GM06990 (cell line): ENCODE data around the gene KANSL2.

Source experiments
- DNase-seq: peaks from one replicate; pipeline ENCODE4 v3.0.0-alpha.2; 2011; ENCODE audit not compliant: insufficient read length; ENCODE audit errors: extremely low read depth
- H3K27me3 ChIP-seq: replicated peaks from 2 replicates; pipeline ENCODE4 v1.6.0; 2011; ENCODE audit warnings: low read length; ENCODE audit not compliant: control insufficient read depth, insufficient read depth
- H3K36me3 ChIP-seq: 2 replicates; pipeline ENCODE4 v1.5.1; 2011; ENCODE audit warnings: low read length; ENCODE audit not compliant: control insufficient read depth, insufficient read depth
- H3K4me3 ChIP-seq: replicated peaks from 2 replicates; pipeline ENCODE4 v1.5.1; 2011; ENCODE audit warnings: low read depth, mild to moderate bottlenecking, control low read depth, low read length
- TF ChIP-seq, protein P1 (sequence below): IDR thresholded peaks from 2 replicates; pipeline ENCODE4 v1.5.1; 2011; ENCODE audit warnings: low read length, control low read depth, mild to moderate bottlenecking, inconsistent platforms; ENCODE audit not compliant: insufficient read depth, poor library complexity, severe bottlenecking

KANSL2 gene

DNA sequence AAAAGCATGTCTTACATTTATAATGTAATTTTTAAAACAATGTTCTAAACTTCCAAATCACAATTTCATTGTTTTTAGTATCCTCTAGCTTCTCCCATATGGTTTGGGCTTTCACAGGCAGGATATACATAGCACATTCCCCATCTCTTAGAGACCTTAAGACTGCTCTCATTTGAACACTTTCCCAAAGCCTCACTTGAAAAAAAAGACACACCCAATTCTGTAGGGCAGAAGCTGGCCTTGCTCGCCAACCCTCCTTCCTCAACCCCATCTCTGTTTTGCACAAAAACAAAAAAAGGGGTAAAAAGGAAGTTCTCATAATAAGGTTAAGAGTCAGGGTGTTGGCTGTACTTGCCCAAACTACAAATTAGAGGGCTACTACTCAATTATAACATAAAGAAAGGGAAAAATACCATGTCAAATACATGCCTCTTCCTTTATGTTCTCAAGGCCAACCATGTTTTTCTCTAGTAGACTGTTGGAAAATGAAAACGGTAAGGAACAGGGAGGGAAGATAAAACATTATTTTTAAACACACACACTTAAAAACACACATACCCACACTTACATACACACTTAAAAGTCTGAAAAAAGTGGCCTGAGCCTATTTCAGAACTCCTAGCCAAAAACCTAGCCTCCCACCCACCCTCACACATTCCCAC lies 9.9 kb upstream of the KANSL2 start:
- Histone ChIP-seq H3K27me3 (no peaks in the 10 kb centered on the region), H3K4me3 (no peak overlapping the region), H3K36me3 (peaks cover 6% of the 10 kb centered on the region)
- no peak for DNase-seq
- TF ChIP-seq, protein P1, sequence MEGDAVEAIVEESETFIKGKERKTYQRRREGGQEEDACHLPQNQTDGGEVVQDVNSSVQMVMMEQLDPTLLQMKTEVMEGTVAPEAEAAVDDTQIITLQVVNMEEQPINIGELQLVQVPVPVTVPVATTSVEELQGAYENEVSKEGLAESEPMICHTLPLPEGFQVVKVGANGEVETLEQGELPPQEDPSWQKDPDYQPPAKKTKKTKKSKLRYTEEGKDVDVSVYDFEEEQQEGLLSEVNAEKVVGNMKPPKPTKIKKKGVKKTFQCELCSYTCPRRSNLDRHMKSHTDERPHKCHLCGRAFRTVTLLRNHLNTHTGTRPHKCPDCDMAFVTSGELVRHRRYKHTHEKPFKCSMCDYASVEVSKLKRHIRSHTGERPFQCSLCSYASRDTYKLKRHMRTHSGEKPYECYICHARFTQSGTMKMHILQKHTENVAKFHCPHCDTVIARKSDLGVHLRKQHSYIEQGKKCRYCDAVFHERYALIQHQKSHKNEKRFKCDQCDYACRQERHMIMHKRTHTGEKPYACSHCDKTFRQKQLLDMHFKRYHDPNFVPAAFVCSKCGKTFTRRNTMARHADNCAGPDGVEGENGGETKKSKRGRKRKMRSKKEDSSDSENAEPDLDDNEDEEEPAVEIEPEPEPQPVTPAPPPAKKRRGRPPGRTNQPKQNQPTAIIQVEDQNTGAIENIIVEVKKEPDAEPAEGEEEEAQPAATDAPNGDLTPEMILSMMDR = no peak

DNA sequence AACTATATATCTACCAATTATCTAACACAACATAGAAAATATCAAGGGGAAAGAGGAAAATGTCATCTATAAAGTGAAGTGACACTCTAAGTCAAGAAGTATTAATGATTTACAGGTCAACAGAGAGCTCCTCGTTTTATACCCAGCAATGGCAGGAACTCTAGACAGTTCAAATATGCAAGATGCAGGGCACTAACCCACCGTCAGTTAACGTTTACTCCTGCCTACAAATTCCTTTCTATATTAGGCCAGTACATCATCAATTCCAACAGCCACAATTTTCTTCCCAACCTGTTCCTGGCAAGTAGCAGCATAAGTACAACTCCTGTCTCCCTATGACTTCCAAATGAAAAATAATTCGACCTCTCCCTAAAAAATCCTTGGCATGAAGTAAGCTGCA lies 9.0 kb upstream of the KANSL2 start:
- TF ChIP-seq, protein P1 = no peak
- Histone ChIP-seq H3K36me3 (peaks cover 6% of the 10 kb centered on the region), H3K4me3 (no peak overlapping the region), H3K27me3 (no peaks in the 10 kb centered on the region)
- no peak for DNase-seq

DNA sequence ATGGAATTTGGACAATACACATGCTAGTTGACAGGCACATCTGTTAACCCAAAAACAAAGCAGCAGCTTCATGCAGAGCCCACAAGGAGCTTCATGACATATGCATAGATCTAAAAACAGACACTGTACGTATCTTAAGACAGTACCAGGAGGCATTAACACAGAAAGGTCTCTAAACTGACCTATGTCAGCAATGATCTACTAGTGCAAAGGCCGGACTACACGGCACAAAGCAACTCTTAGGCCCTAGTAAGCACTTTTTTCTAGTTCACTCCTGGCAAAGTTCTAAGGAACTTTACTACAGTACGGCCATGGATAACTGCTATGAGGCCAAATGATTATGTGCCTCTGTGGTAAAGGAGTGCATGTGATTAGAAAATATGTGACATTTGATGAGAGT lies 8.4 kb upstream of the KANSL2 start:
- Histone ChIP-seq H3K36me3 (peaks cover 4% of the 10 kb centered on the region), H3K27me3 (no peaks in the 10 kb centered on the region), H3K4me3 (no peak overlapping the region)
- no peak for DNase-seq
- TF ChIP-seq, protein P1 = no peak

DNA sequence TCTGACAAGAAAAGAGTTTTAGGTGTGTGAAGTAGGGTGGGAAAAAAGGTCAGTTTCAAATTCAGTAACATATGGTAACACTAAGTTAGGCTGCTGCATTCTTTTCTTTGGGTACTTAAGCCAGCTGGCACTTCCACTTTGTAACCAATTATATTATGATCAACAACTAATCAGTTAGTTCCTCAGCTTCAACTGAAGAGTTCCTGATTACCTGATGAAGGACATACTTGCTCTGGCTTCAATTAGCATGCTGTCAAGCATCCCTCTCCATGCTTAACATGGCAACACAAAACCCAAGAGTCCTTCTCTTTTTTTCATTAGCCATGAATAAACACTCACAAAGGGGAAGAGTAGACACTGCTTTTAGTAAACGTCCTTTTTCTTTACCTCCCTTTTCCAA lies 6.8 kb upstream of the KANSL2 start:
- no peaks in the 10 kb centered on the region for H3K27me3 ChIP-seq
- no peak for DNase-seq
- H3K36me3 ChIP-seq = peaks cover 3% of the 10 kb centered on the region
- H3K4me3 ChIP-seq = no peak overlapping the region
- TF ChIP-seq, protein P1 = no peak

DNA sequence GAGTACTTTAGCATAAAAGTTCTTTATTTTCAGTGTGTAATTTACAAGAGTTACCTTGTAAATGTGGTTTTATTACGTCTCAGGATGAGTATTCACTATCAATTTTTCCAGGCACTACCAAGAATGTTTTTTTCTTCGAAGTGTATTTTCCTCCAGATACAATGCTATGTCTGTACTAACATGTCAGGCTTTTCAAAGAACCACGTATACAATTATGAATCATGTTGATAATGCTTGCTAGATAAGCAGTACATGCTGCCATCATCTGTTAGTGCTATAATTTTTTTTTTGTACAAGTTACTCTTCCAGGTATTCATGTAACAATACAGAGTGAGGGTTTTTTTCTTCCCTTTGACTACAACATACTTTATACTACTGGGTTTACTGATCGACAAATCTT lies 5.6 kb upstream of the KANSL2 start:
- Histone ChIP-seq H3K4me3 (no peak overlapping the region), H3K27me3 (no peaks in the 10 kb centered on the region), H3K36me3 (peaks cover 3% of the 10 kb centered on the region)
- DNase-seq = no peak
- TF ChIP-seq, protein P1 = no peak
